GM21576 (cell line): ENCODE data around the gene CORO1C.
"Not testable (repeated sequence)": the region's sequence is repeated elsewhere in the genome, so short reads cannot be mapped to it uniquely, and the experiment has no call there.

Experiments
- ATAC-seq: cut with Tn5 transposase; IDR thresholded peaks from one replicate; pipeline ENCODE4 v1.9.1; 2021; ENCODE audit warnings: mild to moderate bottlenecking, moderate library complexity; ENCODE audit not compliant: unreplicated experiment

The CORO1C gene

DNA sequence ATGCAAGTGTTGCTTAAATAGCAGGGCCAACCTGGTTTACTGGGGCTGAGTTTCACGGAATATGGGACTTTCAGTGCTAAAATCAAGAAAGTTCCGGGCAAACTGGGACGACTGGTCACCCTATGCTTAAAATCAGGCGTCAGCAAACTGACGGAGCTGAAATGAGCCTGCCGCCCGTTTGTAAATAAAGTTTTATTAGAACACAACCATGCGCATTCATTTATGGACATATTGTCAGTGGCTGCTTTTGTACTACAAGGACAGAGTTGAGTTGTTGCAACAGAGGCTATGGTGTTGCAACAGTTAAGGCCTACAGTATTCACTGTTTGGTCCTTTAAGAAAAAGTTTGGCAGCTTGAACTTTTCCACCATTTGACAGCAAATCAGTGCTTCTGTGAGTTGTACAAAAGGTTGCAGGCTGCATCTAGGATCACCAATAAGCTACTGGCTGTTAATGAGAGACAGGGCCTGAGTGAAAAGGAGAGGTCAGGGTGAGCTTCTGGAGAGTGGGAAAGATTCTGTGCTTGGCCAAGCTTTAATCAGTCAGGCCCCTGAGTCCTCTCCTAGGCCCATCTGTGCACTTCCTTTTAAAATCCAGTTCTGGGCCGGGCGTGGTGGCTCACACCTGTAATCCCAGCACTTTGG lies 111.0 kb downstream of the CORO1C start:
- no peak for ATAC-seq

DNA sequence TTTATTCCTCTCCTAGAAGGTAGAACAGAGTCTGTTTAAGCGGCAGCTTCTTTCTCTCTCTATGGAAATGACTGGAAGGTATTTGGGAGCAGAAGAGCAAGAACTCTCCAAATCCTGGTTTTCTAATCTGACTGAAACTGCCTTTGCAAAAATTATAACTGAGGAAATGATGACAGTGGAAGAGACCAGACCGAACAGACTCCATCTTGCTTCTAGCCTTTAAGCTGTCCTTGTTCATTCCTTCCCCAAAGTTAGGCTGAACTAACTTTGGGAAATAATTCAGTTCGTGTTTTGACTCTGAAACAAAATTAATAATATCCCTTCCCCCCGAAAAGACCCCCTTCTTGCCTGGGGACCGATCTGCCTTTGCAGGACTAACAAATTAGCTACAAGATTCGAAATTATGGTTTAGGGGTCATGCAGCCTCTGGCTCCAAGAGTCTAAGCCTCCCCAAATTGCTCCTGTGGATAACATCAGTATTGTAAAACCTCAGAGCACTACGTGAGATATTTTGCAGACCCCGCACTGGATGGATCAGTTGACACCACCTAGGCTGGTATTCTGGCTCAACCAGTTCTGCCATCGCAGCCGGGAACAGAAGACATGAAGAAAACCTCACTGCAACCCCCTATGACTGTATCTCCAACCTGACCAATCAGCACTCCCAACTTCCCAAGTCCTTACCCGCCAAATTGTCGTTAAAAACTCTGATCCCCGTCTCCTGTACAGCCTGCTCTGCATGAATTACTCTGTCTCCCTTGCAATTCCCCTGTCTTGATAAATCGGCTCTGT lies 111.8 kb downstream of the CORO1C start:
- no peak for ATAC-seq

DNA sequence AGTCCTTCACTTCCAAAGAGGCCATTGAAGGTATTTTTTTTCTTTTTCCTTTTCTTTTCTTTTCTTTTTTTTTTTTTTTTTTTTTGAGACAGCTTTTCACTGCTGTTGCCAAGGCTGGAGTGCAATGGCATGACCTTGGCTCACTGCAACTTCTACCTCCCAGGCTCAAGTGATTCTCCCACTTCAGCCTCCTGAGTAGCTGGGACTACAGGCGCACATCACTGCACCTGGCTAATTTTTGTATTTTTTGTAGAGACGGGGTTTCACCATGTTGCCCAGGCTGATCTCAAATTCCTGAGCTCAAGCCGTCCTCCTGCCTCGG lies 112.4 kb downstream of the CORO1C start:
- ATAC-seq, result not testable (repeated sequence)

DNA sequence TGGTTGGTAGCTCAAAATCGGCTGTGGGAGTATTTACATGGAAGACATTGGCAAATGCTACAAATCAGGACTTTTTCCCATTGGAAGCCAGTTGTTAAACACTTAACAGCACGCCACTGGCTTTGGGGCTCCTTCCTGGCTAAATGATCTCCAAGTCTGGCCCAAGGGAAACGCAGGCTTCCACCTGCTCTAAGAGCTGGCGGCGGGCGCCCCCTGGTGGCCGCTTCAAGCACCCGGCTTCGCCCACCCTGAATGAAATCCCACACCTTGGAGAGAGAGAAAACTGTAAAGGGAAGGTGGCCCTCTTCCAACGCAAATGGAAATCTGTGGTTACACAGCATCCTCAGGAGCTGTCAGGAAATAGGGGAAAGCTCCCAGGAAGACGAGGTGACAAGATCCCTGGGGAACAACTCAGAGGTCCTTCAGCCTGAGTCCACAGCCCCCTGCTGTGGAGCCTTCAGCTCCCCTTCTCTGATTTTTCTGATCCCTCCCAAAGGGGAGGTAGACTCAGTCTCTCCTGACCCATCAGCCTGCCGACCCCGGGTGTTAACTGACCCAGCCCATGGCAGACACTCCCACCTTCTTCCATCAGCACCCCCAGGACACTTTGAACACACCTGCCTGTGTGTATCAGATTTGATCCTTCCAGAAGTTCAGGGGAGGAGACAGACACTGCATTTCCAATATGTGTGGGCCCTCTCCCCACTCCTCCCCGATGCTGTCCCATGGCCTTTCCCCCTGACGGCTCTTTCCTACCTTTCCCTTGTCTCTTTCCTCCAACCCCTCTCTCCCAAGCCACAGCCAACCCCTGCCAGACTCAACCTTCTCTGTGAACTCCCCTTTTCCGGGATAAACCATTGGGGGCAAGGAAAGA lies 113.0 kb downstream of the CORO1C start:
- no peak for ATAC-seq

DNA sequence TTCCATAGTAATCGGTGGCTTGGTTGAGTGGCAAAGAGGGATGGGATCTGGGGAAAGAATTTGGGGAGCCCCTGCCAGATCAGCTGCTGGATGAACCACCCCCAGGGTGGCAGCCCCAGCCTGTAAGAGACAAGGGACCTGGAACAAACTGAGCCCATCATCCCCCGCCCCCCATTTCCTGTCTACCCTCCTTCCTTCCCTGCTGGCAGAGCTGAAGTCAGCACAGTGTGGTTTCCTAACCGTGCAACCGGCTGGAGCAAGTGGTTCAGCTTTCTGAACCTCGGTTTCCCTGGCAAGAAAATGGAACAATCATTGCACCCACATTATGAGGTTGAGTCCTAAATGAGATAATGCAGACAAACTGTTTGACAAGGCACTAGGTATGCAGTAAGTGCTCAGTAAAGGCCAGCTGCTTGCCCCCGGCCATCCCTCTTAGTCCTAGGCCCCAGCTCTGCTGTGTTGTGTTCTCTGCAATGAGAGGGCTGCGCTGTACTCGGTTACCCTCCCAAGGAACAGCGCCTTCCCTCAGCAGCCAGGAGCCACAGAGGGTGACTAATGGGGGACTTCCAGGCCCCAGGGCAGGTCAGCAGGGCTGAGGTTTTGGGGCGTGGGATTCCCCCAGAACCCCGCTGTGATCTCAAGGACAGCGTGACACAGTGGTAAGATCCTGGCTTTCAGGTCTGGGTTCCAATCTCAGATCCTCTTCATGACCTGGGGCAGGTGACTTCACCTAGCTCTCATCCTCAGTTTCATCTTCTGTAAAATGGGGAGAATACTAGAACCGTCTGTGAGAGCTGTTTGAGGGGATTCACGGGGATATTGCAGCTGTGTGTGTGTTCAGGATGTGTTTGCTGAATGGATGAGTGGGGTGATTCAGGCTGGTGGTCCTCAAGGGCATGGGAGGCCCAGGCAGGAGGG lies 114.1 kb downstream of the CORO1C start:
- peak; percentile 77 for ATAC-seq

DNA sequence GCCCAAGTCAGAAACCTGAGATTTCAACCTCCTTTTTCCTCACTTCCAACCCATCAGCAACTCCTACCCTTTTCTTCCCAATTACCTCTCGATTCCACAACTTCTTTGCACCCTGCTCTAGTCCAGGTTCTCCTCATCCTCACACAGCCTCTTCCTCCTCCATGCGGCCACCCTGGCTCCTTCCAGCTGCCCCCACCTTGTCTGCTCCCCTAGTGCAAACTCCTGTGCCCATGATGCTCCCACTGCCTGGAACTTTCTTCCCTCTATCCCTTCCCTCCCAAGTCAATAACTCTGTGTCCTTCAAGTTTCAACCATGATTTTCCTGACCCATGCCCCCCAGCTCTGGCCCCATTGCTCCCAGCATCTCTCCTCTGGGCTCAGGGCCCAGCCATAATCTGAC lies 115.0 kb downstream of the CORO1C start:
- ATAC-seq, result no peak

DNA sequence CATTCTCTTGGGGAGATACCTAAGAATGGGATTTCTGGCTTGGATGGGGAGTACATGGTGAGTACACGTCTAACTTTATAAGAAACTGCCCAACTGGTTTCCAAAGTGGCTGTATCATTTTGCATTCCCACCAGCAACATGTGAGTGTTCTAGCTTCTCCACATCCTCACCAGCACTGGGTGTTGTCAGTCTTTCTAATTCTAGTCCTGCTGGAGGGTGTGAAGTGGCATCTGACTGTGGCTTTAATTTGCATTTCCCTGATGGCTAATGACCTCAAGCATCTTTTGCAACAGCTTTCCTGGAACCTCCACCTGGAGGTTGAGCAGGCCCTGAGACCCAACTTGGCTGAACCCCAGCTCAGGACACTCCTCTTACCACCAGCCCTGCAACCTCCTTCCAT lies 115.4 kb downstream of the CORO1C start:
- no peak for ATAC-seq

DNA sequence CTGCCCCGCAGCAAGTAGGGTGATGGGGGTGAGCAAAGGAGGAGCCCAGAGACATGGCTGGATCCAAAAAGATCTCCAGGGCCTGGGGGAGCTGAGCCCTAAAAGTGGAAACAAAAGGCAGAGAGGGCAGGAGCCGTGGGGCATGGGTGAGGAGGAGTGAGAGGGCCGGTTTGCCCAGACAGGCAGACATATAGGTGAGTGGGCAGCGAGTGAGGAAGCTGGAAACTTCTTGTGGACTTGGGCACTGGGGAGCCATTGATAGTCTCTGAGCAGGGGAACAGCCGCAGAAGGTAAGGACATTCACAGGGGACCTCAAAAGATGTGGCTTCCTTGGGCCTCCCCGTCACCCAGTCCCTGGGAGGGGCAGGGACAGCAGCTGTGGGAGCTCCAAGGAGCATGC lies 116.7 kb downstream of the CORO1C start:
- ATAC-seq, result no peak

DNA sequence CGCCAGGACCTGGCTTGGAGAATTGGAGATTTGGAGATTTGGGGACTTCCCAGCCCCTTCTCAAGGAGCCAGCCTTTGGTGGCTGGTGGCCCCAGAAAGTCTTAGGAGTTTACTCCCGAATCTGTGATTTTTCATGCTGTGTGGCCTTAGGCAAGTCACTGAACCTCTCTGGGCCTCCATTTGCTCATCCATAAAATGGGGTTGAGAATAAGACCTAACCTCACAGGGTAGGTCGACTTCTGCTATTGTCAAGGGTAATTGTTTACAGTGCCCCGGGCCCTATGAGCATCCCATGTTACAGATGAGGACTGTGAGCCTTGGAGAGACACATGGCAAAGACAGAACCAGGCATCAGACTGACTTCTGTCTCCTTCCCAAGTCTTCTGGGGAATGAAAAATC lies 117.3 kb downstream of the CORO1C start:
- ATAC-seq, result no peak

DNA sequence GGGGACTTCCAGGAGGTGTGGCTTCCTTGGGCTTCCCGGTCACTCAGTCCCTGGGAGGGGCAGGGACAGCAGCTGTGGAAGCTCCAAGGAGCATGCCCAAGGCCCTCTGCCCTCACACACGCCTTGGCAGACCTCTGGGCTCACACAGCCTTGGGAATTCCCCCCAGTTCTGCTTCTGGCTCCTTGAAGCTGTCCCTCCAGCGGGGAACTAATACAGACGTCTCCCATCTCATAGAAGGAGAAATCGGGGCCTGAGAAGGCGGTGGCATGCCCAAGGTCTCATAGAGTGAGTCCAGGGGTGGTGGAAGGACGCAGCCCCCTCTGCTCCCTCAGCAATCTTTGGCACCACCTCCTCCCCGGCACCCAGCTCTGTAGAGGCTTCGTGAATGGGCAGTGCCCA lies 117.8 kb downstream of the CORO1C start:
- no peak for ATAC-seq

DNA sequence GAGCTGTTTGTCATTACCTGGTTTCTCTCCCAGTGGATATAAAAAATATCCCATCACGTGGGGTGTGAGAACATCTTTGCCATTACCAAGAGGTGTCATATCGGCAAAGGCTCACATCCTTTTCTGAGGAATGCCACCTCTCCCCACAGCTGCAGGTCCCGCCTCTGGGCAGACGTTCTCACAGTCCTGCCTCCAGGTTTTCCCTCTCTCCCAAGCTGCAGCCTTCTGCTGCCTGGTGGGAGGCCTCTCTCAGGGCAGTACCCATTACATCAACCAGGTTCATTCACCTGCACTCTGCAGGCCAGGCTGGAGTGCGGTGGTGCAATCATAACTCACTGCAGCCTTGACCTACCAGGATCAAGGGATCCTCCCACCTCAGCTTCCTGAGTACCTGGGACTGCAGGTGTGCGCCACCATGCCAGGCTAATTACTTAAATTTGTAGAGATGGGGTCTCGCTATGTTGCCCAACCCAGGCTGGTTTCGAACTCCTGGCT lies 118.5 kb downstream of the CORO1C start:
- no peak for ATAC-seq

DNA sequence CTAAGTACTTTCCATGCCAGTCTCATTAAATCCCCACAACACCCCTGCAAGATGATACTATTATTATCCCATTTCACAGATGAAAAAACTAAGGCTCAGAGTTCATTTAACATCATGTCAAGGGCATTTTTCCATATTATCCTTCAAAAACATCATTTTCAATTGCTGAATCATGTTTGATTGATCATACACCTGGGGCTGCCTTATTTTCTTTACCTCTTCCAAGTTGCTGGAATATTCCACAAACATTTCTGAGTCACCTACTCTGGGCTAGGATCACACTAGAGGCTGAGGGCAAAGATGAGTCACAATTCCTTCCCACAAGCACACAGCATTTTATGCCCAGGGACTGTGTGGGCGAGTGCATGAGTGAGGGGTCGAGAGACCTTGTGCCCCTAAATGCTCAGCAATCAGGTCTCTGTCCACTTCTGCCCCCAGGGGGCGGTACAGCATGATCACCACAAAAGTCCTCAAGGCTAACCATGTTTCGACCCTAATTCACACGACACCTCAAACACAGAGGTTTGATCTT lies 119.4 kb downstream of the CORO1C start:
- no peak for ATAC-seq

DNA sequence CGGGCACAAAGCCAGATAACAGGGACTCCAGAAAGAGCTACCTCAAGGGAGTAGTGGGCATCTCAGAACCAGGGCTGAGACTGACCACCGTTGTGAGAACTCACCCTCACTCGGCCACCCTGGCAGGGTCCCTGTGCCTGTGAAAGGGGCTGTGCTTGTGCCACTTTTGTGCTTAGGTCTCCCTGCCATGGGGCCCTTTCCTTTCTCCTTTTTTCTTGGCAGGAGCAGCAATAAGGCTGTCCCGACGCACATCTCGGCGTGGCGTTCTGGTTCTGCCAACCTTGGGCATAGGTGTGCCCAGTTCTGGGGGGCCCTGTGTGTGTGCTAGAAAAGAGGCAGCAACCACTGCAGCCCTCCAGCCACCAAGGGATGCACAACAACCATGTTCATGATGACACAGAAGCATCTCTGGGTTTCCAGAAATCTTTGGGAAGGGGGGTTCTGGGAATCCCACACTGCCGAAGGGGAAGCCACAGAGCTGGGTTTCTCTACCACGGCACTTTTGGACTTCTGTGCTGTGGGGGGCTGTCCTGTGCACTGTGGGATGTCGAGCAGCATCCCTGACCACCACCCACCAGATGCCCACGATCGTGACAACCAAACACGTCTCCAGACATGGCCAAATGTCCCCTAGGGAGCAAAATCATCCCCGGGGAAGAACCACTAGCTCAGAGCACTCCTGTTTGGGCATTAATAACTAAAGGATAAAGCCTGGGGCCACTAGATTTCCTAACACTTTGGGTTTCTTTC lies 120.3 kb downstream of the CORO1C start:
- no peak for ATAC-seq

DNA sequence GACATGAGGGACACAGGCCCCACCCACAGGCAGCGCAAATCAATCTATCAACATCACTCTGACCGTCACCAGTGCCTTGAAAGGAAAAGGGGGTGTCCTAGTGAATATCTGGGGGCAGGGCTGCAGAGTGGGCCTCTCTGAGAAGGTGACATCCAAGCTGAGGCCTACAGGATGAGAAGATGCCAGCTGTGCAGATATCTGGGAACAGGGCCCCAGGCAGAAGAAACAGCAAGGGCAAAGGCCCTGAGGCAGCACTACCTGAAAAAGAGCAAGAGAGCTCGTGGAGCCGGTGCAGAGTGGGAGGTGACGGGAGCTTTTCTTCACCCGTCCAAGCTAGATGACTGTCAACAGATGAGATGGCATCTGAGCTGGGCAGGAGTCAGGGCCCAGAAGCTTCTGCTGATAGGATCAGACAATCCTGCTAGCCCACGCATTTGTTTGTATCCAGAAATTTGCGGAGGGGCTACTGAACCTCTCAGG lies 120.9 kb downstream of the CORO1C start:
- no peak for ATAC-seq

DNA sequence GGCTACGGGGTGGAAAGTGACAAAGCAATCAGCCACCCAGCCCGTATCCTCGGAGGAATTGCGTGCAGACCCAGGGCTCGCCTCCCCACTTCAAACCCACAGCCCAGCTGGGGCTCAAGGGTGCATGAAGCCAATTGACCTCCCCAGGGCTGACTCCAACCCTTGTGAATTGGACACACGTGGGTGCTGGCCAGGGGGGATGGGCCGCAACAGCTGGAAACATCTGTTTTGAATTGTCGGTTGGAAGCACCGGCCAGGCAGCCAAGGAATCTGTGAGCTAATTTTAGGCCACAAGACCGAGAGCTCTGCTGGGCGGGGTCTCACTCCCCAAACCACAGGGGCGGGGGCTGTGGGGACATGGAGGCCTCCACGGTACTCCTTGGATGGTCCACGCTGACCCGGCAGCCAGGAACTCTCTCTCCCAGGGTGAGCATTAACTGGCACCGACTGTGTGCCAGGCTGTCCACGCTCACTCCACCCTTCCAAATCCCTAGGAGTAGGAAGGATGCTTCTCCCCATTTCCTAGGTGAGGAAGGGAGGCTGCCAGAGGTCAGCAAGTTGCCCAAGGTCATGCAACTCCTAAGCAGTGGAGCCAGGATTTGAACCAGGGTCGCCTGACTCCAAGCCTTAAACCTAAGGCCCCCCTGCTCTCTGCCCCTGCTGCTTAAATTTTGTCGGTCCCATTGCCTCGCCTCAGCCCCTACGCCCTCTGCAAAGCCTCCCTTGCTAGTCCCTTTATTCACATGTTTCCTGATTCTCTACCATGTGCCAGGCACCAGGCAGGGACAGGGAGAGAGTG lies 121.6 kb downstream of the CORO1C start:
- no peak for ATAC-seq

DNA sequence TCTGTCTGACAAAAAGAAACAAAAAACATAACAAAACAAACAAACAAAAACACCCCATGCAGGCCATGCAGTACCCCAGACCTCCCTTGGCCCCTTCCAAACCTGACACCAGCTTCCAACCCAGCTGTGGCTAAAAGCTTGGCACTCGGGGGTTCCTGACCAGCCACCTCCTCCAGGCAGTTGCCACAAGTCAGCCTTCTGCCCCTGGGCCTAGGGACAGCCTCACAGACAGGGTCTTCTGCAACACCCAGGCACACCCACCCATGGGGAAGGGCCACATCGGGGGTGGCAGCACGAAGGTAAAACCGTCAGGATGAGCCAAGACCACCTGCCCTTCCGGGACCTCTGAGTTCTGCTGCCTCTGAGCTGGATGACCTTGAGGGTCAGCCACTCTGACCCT lies 122.7 kb downstream of the CORO1C start:
- no peak for ATAC-seq

DNA sequence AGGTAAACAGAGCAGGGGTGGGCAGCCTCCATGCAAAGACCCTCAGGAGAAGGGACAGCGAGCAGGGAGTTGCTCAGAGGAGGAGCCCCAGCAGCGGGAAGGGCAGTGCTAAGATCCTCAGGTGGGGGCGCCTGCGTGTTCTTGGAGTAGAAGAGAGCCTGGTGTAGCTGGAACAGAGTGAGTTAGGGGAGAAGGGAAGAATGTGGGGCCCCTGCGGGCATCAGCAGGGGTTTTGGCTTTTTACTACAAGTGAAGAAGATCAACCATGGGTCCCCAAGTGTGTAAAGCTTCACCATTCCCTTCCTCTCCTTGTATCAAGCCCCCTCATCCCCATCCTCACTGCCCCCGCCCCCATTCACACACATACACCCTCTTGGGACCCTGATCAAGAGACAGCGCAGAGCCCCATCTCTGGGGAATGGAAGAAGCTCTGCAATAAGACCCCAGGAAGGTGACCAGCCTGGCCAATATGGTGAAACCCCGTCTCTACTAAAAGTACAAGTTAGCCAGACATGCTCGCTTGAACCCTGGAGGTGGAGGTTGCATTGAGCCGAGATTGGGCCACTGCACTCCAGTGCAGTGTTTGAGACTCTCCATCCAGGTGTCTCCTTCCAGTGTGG lies 123.2 kb downstream of the CORO1C start:
- ATAC-seq, result no peak

DNA sequence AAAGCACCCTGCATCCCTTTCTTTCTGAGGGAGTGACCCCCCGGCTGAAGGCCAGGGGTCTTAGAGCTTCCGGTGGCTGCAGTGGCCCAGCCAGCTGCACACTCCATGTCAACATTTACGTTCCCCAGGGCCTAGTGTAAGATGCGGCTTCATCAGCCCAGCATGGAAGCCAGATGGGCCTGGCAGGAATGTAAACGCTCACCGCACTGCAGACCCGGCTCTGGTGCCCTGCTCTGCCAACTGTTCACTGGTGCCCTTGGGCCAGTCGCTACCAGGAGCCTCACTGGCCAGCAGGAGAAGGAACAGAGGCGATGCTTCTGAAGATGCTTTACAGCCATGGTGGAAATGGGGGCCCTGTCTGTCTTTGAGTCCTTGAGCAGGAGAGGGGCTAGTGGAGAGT lies 124.8 kb downstream of the CORO1C start:
- no peak for ATAC-seq
